Heart left ventricle (tissue), 13 donors: ENCODE measurements around the gene ELAVL3.

ENCODE experiments used
- POLR2A ChIP-seq, 2 donors: fragments of 450-650 bp; IDR thresholded peaks; one replicate each; pipeline ENCODE4 v1.6.1; 2017; ENCODE audit warnings: antibody characterized with exemption in 2 of 2, mild to moderate bottlenecking in 2 of 2, moderate library complexity in 2 of 2
- TF ChIP-seq, protein P1 (sequence below), 12 donors: fragments of 200-600 bp; sonication (generic) in 4 of 12; IDR thresholded peaks; one replicate each; pipeline versions ENCODE4 v1.5.0 to v1.8.0; 2018 to 2022; ENCODE audit warnings: antibody characterized with exemption in 12 of 12, mild to moderate bottlenecking in 5 of 12
- donor health status: ischemic (EF 13 %, LVEDD 7.1; RV severe dilation, severe dysfunction).
- donor health status: DM: no; HTN: yes; CAD: no.
- donor health status: DM: no; HTN: no; CAD: no.
- donor health status: ischemic (EF 25% LVEDD 6.9; RV normal size, moderate dysfunction).
- donor health status: ischemic (EF 25% LVEDD 5.7; RV mildly dilated, moderate dysfunction).
- donor health status: ischemic (EF 35%, LVEDD 5.7; RV mildly dilated, moderate dysfunction).
- donor health status: nonischemic (EF 11% LVEDD 7.7; RV severe dilation, severe dysfunction).
- donor health status: DM: yes; HTN: yes; CAD: no.
- donor health status: PGD.
- donor health status: ischemic (EF 29% LVEDD 5.4; RV normal size, mild dysfunction).
- donor health status: nonischemic (EF 23%, LVEDD 6.1; RV moderate dilation, normal function).

DNA sequence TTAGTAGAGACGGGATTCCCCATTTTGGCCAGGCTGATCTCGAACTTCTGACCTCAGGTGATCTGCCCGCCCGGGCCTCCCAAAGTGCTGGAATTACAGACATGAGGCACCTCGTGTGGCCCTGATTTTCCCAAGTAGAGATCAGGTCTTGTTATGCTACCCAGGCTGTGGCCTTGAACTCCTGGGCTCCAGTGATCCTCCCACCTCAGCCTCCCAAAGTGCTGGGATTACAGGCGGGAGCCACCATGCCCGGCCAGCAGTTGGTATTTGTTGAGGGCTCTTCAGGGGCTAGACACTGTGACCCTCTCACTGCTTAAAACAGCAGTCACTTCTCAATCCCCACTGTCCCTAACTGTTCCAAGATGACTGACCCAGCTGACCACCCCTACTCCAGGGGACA is 8.5 kb upstream of the ELAVL3 start:
- TF ChIP-seq, protein P1, sequence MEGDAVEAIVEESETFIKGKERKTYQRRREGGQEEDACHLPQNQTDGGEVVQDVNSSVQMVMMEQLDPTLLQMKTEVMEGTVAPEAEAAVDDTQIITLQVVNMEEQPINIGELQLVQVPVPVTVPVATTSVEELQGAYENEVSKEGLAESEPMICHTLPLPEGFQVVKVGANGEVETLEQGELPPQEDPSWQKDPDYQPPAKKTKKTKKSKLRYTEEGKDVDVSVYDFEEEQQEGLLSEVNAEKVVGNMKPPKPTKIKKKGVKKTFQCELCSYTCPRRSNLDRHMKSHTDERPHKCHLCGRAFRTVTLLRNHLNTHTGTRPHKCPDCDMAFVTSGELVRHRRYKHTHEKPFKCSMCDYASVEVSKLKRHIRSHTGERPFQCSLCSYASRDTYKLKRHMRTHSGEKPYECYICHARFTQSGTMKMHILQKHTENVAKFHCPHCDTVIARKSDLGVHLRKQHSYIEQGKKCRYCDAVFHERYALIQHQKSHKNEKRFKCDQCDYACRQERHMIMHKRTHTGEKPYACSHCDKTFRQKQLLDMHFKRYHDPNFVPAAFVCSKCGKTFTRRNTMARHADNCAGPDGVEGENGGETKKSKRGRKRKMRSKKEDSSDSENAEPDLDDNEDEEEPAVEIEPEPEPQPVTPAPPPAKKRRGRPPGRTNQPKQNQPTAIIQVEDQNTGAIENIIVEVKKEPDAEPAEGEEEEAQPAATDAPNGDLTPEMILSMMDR (IDR thresholded peaks at IDR 0.05), result no peak
- no peak for TF ChIP-seq POLR2A (IDR thresholded peaks at IDR 0.05)
